ENCODE data around the gene TMEFF2.
A peak's percentile ranks its signal among the peaks of the same experiment; 100 is the strongest.

The TMEFF2 gene

GRCh38 chr2:192059266-192059665, 135.5 kb downstream of the TMEFF2 start:
- DNase-seq, result no peak

GRCh38 chr2:192053921-192054320, 140.8 kb downstream of the TMEFF2 start:
- peak; percentile 13 for DNase-seq

DNA sequence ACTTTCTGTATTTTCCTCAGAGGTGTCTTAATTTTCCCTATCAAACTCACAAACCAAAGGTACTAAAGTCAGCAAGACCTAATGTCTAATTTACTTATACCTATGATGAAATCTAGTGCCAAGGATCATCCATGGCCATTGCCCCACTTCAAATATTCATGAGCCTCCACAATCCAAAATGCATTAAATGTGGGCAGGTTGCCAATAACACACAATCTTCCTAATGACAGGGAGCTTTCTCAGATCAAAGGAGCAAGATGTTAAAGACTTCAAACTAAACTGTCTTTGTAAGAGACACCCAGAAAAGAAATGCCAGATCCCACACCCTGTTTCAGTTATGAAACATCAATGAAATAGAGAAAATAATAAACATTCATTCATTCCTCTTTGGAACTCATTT, 143.2 kb downstream of the TMEFF2 start:
- DNase-seq, result peak; percentile 59

- no peak for DNase-seq
Measured at GRCh38 chr2:192049362-192049761, 145.4 kb downstream of the TMEFF2 start.

- no peak for DNase-seq
Measured at GRCh38 chr2:192047315-192048107, 147.2 kb downstream of the TMEFF2 start.

- no peak for DNase-seq
Measured at GRCh38 chr2:192044496-192044895, 150.2 kb downstream of the TMEFF2 start.

DNA sequence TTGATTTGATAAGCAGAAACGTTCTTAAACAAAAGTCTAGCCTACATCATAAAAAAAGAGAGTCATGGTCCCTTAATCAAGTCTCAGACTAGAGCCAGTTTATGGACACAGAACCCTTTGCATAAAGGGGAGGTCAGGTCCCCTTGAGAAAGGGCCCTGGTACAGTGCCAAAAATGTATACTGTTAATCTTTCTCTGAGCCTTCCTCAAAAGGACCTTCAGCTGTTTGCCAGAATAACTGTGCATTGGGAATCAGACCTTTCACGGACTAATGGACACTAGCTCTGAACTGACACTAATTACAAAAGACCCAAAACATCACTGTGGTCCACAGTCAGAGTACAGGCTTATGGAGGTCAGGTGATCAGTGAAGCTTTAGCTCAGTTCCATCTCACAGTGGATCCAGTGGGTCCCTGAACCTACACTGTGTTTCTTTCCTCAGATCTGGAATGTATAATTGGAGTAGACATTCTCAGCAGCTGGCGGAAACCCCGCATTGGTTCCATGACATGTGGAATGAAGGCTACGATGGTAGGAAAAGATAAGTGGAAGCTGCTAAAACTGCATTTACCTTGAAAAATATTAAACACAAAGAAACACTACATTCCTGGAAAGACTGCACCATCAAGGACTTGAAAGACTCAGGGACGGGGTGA, 151.4 kb downstream of the TMEFF2 start:
- no peak for DNase-seq

DNA sequence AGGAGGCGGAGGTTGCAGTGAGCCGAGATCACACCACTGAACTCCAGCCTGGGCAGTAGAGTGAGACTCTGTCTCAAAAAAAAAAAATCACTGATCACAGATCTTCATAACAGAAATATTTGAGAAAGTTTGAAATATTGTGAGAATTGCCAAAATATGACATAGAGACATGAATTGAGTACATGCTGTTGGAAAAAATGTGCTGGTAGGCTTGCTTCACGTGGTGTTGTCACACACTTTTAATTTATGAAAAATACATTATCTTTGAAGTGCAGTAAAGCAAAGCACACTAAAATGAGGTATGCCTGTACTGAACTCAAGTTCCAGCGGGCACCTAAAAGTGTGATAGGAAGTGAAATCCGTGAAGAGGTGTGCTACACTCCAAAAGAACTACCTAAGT, 152.6 kb downstream of the TMEFF2 start:
- no peak for DNase-seq

DNA sequence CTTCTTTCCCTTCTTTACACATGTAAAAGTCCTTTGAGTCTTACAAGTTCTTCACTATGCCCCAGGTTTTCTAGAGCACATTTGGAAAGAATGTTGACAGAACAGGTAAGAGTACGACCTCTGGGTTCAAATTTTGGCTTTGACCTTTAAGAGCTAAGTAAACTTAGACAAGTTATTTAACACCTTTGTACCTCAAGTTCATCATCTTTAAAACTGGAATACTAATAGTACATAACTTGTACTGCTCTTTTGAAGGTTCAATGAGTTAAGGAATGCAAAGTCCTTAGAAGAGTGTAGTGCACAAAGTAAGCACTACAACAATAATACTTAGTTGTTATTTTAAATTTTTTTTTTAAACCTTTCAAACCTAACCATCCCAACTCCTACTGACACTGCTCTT, 156.6 kb downstream of the TMEFF2 start:
- no peak for DNase-seq

GRCh38 chr2:192035731-192036442, 158.8 kb downstream of the TMEFF2 start:
- no peak for DNase-seq

DNA sequence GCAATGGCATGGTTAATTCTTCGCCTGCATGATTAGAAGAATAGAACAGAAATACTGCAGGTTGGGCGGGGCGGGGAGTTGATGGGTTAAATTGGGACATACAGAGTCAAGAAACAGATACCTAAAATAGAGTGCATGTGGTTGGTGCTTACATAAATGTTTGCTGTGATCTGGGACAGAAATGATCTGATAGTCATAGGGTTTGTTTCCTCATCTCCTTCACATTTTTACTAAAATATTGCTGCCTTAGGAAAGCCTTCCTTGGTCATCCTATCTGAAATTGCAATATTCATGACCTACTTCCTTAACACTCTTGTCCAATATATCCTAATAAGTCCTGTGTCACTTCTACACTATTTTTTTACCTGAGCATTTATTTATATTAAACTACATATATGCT, 163.9 kb downstream of the TMEFF2 start:
- no peak for DNase-seq

DNA sequence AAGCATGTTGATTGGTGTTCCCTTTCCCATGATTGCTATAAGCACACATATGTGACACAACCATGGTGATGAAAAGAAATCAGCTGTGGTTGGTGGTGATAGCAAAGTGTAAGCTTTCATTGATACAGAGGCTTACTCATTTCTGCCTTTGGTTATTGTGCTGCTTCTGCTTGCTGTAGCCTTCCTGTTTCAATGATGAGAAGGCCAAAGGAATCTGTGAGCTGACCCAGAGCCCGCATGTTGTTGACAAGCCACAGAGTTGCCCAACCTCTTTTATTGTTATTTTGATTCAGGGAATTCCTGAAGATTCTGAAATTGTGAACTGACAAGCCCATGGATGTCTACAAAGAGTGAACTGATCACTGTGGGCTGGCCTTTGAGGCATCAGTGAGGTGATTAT, 164.4 kb downstream of the TMEFF2 start:
- no peak for DNase-seq

DNA sequence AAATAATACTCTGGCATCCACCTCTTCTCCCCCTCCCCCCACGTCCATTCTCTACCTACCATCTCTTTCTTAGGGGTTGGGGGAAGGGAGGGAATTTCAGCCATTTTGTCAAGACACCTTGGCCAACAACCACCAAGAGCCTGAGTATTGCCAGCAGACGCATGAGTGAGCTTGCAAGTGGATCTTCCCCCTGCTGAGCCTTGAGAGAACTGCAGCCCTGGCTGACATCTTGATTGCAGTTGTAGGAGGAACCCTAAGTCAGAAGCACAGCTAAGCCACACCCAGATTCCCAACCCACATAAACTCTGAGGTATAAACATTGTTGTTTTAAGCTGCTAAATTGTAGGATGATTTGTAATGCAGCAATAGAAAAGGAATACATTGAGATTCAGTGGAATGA, 165.6 kb downstream of the TMEFF2 start:
- peak; percentile 12 for DNase-seq

- no peak for DNase-seq
Measured at GRCh38 chr2:192026825-192027120, 168.0 kb downstream of the TMEFF2 start.

DNA sequence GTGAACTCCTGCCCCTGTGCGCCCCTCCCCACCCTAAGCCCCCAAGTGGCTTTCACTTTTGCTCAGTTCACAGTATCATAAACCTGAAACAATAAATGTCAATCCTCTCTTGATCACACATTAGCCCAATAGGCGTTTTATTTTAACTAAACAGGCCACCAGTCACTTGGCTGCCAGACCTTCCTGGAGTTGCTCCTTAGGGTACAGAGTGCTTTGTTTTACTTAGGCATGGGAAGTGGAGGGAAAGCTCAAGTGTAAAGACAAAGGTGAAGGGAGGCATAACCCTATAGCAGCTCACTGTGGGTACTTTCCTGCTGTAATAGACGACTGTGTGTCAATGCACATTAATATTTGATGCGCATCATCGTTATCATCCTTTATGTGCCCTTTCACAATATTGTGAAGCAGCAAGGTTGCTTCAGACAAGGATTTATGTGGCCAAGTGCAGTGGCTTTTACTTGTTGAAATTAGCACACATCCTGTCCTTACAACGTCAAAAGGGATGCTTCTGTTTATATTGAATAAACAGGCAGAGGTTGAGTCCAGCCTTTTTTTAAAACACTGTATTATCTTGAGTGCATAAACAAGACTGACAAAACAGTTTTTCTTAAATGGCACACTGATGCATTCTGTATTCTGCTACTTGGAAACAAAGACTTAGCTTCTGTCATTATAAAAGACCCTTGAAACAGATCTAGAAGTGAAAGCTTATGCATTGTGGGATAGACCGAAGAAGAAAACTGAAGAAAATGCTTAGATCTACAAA, 168.5 kb downstream of the TMEFF2 start:
- no peak for DNase-seq

DNA sequence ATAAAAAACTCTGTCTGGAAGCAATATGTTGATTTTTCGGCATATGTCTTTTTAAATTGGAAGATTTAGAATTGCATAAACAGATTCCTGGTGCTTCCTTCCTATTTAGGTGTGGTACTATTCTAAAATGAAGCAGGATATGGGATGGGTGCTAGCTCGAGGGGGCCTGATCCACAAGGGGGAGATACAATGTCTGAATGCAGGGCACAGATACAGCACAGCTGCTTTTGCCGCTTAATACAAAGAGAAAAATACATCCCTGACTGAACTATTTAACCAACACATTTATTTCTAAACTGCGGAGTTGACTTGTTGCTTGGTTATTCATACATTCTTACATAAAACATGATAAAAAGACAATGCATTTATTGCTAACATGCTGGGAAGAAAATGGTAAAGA, 169.1 kb downstream of the TMEFF2 start:
- no peak for DNase-seq

- DNase-seq, result no peak
Measured at GRCh38 chr2:192023006-192023405, 171.7 kb downstream of the TMEFF2 start.

DNA sequence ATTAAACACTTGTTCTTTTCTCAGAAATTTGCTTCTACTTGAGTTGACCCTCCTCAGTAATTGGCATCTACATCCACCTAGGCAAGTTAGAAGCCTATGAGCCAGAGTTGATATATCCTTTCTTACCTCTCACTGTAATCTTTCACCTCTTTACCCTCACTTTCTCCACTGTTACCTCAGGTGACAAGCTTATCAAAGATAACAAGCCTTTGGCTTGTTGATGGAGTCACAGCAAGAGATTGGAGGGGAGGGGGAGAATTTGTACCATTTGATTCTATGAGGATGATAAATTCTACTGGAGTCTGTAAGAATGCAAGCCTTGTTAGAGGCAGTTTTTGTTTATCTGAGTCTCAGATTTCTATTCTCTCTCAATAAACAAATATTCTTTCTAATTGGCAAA, 176.9 kb downstream of the TMEFF2 start:
- no peak for DNase-seq

DNA sequence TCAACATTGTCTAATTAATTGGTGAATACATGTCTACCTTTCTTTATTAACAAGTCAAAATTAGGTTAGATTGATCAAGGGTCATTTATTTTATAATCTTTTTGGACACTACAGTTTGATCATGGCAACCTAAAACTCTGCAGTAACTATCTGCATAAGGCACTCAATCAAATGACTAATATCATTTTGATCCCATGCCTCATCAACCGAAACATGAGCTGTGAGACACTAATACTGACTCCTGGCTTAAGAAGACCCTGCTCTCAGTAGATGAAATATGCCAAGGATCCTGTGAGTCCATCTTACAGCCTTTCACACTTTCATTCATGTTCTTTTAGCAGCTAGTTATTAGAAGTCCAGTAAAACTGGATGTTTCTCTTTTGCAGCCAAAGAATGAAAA, 178.5 kb downstream of the TMEFF2 start:
- DNase-seq, result no peak

GRCh38 chr2:192013211-192013610, 181.5 kb downstream of the TMEFF2 start:
- no peak for DNase-seq

- no peak for DNase-seq
Measured at GRCh38 chr2:192011196-192011595, 183.5 kb downstream of the TMEFF2 start.

- DNase-seq, result no peak
Measured at GRCh38 chr2:192010073-192010472, 184.7 kb downstream of the TMEFF2 start.

GRCh38 chr2:192007581-192008228, 187.0 kb downstream of the TMEFF2 start:
- DNase-seq, result no peak

All from NCI-H2171 treated with DMSO at 0.1 percent for 48 hours (cell line).